T-helper 1 cell (primary cell): ENCODE results near the gene AWAT1.
"Not testable (repeated sequence)": the region's sequence is repeated elsewhere in the genome, so short reads cannot be mapped to it uniquely, and the experiment has no call there.

Experiments used
- DNase-seq, 5 donors: peaks; one replicate each; pipeline ENCODE4 v3.0.0-alpha.2; 2012 to 2020
- total RNA-seq, 4 donors: gene quantifications; one replicate each; lab custom pipeline; 2026; lab: John Stamatoyannopoulos, UW

The AWAT1 gene
- 0 reads per million in 4 donors for total RNA-seq

GRCh38 chrX:70234355-70234754, at the start of gene AWAT1:
Gene AWAT1 (plus strand): TSS chrX:70234655. CDS start chrX:70234696, 41 bp downstream.
- no peak for DNase-seq

- DNase-seq, result no peak
These were observed 44.2 kb upstream of the AWAT1 start for GRCh38 chrX:70190225-70190624.

- peak in 4 of 5 donors; percentile 25 to 58 (median 44) for DNase-seq
These were observed 37.3 kb upstream of the AWAT1 start for GRCh38 chrX:70196961-70197720.

- DNase-seq, result no peak
These were observed 32.7 kb upstream of the AWAT1 start for GRCh38 chrX:70201732-70202131.

- DNase-seq, result no peak
These were observed 26.0 kb upstream of the AWAT1 start for GRCh38 chrX:70208479-70208878.

- not testable (repeated sequence) for DNase-seq
These were observed 24.9 kb upstream of the AWAT1 start for GRCh38 chrX:70209570-70209969.

- DNase-seq, result no peak
These were observed 14.3 kb upstream of the AWAT1 start for GRCh38 chrX:70219938-70220764.

GRCh38 chrX:70226048-70226447, 8.4 kb upstream of the AWAT1 start:
- no peak for DNase-seq

GRCh38 chrX:70226687-70227086, 7.8 kb upstream of the AWAT1 start:
- DNase-seq, result no peak

- no peak for DNase-seq
These were observed 2.8 kb upstream of the AWAT1 start for GRCh38 chrX:70231666-70232065.

- no peak for DNase-seq
These were observed 6.3 kb downstream of the AWAT1 start for GRCh38 chrX:70240751-70241150.

GRCh38 chrX:70241501-70241900, 7.0 kb downstream of the AWAT1 start:
- no peak for DNase-seq

GRCh38 chrX:70243601-70244000, 9.1 kb downstream of the AWAT1 start:
- not testable (repeated sequence) for DNase-seq

- no peak for DNase-seq
These were observed 10.4 kb downstream of the AWAT1 start for GRCh38 chrX:70244881-70245280.

GRCh38 chrX:70247252-70247651, 12.8 kb downstream of the AWAT1 start:
- no peak for DNase-seq

- no peak for DNase-seq
These were observed 18.0 kb downstream of the AWAT1 start for GRCh38 chrX:70252491-70252890.

GRCh38 chrX:70253377-70254062, 19.1 kb downstream of the AWAT1 start:
- peak in 1 of 5 donors; percentile 2 for DNase-seq

GRCh38 chrX:70254063-70254400, 19.6 kb downstream of the AWAT1 start:
- no peak for DNase-seq

- no peak for DNase-seq
These were observed 20.5 kb downstream of the AWAT1 start for GRCh38 chrX:70254909-70255308.

- no peak for DNase-seq
These were observed 21.0 kb downstream of the AWAT1 start for GRCh38 chrX:70255452-70255851.

GRCh38 chrX:70257423-70258288, 23.2 kb downstream of the AWAT1 start:
- DNase-seq, result no peak

GRCh38 chrX:70260104-70260503, 25.6 kb downstream of the AWAT1 start, which contains the start of gene P2RY4:
Gene P2RY4 (minus strand): TSS chrX:70260204. CDS start chrX:70259624, 580 bp downstream.
- DNase-seq, result no peak
